H1 (cell line): Measurements from ENCODE around the gene CDH20. TPM values are rescaled to one million over a fixed set of nuclear protein-coding genes. Genes with fewer than 3 reads are reported as not detected.

ENCODE experiments used
- CTCF ChIA-PET: fragments of 300-600 bp; sonication (Branson Sonifier 250); formaldehyde crosslinking; loops from one replicate; lab custom pipeline; 2021; ENCODE audit not compliant: partially characterized antibody; lab: Charles Lee
- POLR2A ChIA-PET: fragments of 300-600 bp; sonication (Branson Sonifier 250); formaldehyde crosslinking; loops from one replicate; lab custom pipeline; 2021; ENCODE audit warnings: inconsistent platforms; ENCODE audit not compliant: partially characterized antibody; lab: Charles Lee
- DNase-seq, 2 experiments: peaks; one replicate each; pipeline versions ENCODE4 v3.0.0 to v3.0.0-alpha.2; 2010 to 2022; ENCODE audit warnings: low spot score in 2 of 2, low read depth in 1 of 2, mixed read lengths in 1 of 2
- FAIRE-seq: peaks from 2 replicates; lab custom pipeline; 2011; peaks lifted over from hg19 to GRCh38; lab: Jason Lieb, UNC
- H2AFZ ChIP-seq: 2 replicates; pipeline ENCODE4 v1.8.1; 2012; ENCODE audit warnings: low read length, inconsistent platforms
- H2AK5ac ChIP-seq: 2 replicates; pipeline ENCODE4 v1.6.1; 2013; ENCODE audit warnings: low read depth, low read length
- H2BK120ac ChIP-seq: replicated peaks from 2 replicates; pipeline ENCODE3; 2013; ENCODE audit warnings: low read depth, low read length, inconsistent platforms
- H2BK12ac ChIP-seq: 2 replicates; pipeline ENCODE4 v1.6.1; 2013; ENCODE audit warnings: low read depth, low read length
- H2BK15ac ChIP-seq: 2 replicates; pipeline ENCODE4 v1.6.1; 2013; ENCODE audit warnings: low read length
- H2BK20ac ChIP-seq: 2 replicates; pipeline ENCODE4 v1.6.1; 2013; ENCODE audit warnings: low read length
- H2BK5ac ChIP-seq: 2 replicates; pipeline ENCODE4 v1.6.1; 2013; ENCODE audit warnings: low read depth, low read length
- H3K14ac ChIP-seq: 2 replicates; pipeline ENCODE4 v1.6.1; 2013; ENCODE audit warnings: inconsistent platforms; ENCODE audit not compliant: insufficient read length
- H3K18ac ChIP-seq: 2 replicates; pipeline ENCODE4 v1.6.1; 2013; ENCODE audit warnings: low read length; ENCODE audit errors: extremely low read depth
- H3K23ac ChIP-seq: 2 replicates; pipeline ENCODE4 v1.6.1; 2013; ENCODE audit warnings: inconsistent platforms; ENCODE audit not compliant: insufficient read length
- H3K23me2 ChIP-seq: 2 replicates; pipeline ENCODE4 v1.6.1; 2013; ENCODE audit warnings: low read depth, low read length
- H3K27ac ChIP-seq: 2 replicates; pipeline ENCODE4 v1.6.1; 2011; ENCODE audit warnings: low read depth, low read length, inconsistent platforms
- H3K27me3 ChIP-seq, 4 experiments: replicated peaks in 1 of 4; 1 replicate in 1 of 4; 2 replicates in 3 of 4; pipeline versions ENCODE4 v1.6.1 to v1.8.1; 2011 to 2013; ENCODE audit warnings: low read length in 3 of 4, mild to moderate bottlenecking in 3 of 4, inconsistent platforms in 2 of 4, mixed read lengths in 2 of 4, moderate library complexity in 1 of 4; ENCODE audit not compliant: control insufficient read depth in 3 of 4, insufficient read depth in 3 of 4; ENCODE audit errors: extremely low read depth in 1 of 4
- H3K36me3 ChIP-seq, 4 experiments: 2 replicates each; pipeline versions ENCODE4 v1.6.1 to v1.8.1; 2011 to 2013; ENCODE audit warnings: mild to moderate bottlenecking in 4 of 4, low read length in 3 of 4, moderate library complexity in 2 of 4, control low read depth in 1 of 4, inconsistent platforms in 1 of 4; ENCODE audit not compliant: insufficient read depth in 4 of 4, control insufficient read depth in 2 of 4
- H3K4ac ChIP-seq: replicated peaks from 2 replicates; pipeline ENCODE3; 2013; ENCODE audit warnings: low read length, low read depth, mixed read lengths, inconsistent platforms; ENCODE audit not compliant: insufficient read length
- H3K4me1 ChIP-seq, 4 experiments: replicated peaks in 1 of 4; 1 replicate in 1 of 4; 2 replicates in 3 of 4; pipeline versions ENCODE4 v1.6.1 to v1.8.1; 2011 to 2013; ENCODE audit warnings: low read length in 3 of 4, inconsistent platforms in 2 of 4, mixed read lengths in 1 of 4; ENCODE audit not compliant: insufficient read depth in 4 of 4, control insufficient read depth in 3 of 4
- H3K4me2 ChIP-seq, 2 experiments: 2 replicates each; pipeline versions ENCODE4 v1.6.1 to v1.8.1; 2011 to 2013; ENCODE audit warnings: low read depth in 2 of 2, low read length in 2 of 2, control low read depth in 1 of 2, inconsistent platforms in 1 of 2, mild to moderate bottlenecking in 1 of 2; ENCODE audit not compliant: insufficient read depth in 1 of 2
- H3K4me3 ChIP-seq, 4 experiments: fragments of 200-600, 300-600 bp in 1 of 4; sonication (generic), shearing (Covaris generic), sonication (Bioruptor Twin) in 1 of 4; 2 replicates each; pipeline versions ENCODE4 v1.5.1 to v1.8.1; 2011 to 2016; ENCODE audit warnings: low read length in 4 of 4, low read depth in 3 of 4, control low read depth in 2 of 4, inconsistent platforms in 2 of 4, mild to moderate bottlenecking in 2 of 4, mixed read lengths in 1 of 4, moderate library complexity in 1 of 4; ENCODE audit not compliant: insufficient read depth in 2 of 4; ENCODE audit errors: extremely low read depth in 1 of 4
- H3K56ac ChIP-seq: replicated peaks from 2 replicates; pipeline ENCODE3; 2013; ENCODE audit warnings: low read depth, mild to moderate bottlenecking, mixed read lengths, low read length, inconsistent platforms; ENCODE audit not compliant: insufficient read length
- H3K79me1 ChIP-seq: 2 replicates; pipeline ENCODE4 v1.6.1; 2013; ENCODE audit warnings: low read depth, low read length, control low read depth
- H3K79me2 ChIP-seq, 2 experiments: 2 replicates each; pipeline versions ENCODE4 v1.6.1 to v1.8.1; 2012 to 2013; ENCODE audit warnings: low read length in 2 of 2, mild to moderate bottlenecking in 2 of 2, inconsistent platforms in 1 of 2; ENCODE audit not compliant: insufficient read depth in 2 of 2, control insufficient read depth in 1 of 2
- H3K9ac ChIP-seq, 4 experiments: replicated peaks in 1 of 4; 1 replicate in 1 of 4; 2 replicates in 3 of 4; pipeline versions ENCODE4 v1.6.1 to v1.8.1; 2011 to 2013; ENCODE audit warnings: low read depth in 3 of 4, low read length in 3 of 4, control low read depth in 2 of 4, mild to moderate bottlenecking in 2 of 4, moderate library complexity in 2 of 4, inconsistent platforms in 1 of 4; ENCODE audit errors: extremely low read depth in 1 of 4
- H3K9me3 ChIP-seq, 2 experiments: 2 replicates each; pipeline versions ENCODE4 v1.6.1 to v1.8.1; 2012 to 2013; ENCODE audit warnings: mild to moderate bottlenecking in 2 of 2, moderate library complexity in 2 of 2, control low read depth in 1 of 2, inconsistent platforms in 1 of 2, low read depth in 1 of 2, low read length in 1 of 2, mixed read lengths in 1 of 2; ENCODE audit not compliant: insufficient read depth in 2 of 2
- H4K20me1 ChIP-seq, 2 experiments: replicated peaks in 1 of 2; 2 replicates each; pipeline versions ENCODE3 to v1.8.1; 2011 to 2013; ENCODE audit warnings: inconsistent platforms in 2 of 2, low read length in 2 of 2, mild to moderate bottlenecking in 1 of 2; ENCODE audit not compliant: insufficient read depth in 2 of 2, control insufficient read depth in 1 of 2
- H4K5ac ChIP-seq: 2 replicates; pipeline ENCODE4 v1.6.1; 2013; ENCODE audit warnings: low read length, low read depth, mixed read lengths, inconsistent platforms; ENCODE audit not compliant: insufficient read length
- H4K8ac ChIP-seq: 2 replicates; pipeline ENCODE4 v1.8.0; 2013; ENCODE audit warnings: mild to moderate bottlenecking, moderate library complexity, low read length, inconsistent platforms; ENCODE audit not compliant: insufficient read depth; ENCODE audit errors: extremely low read depth
- H4K91ac ChIP-seq: replicated peaks from 2 replicates; pipeline ENCODE3; 2013; ENCODE audit warnings: low read length, mixed read lengths, inconsistent platforms; ENCODE audit not compliant: insufficient read length
- ASH2L ChIP-seq: fragments of 200-600, 300-600 bp; sonication (generic); IDR thresholded peaks from one replicate; pipeline ENCODE4 v1.7.1; 2017; ENCODE audit warnings: low read length
- FOSL1 ChIP-seq: IDR thresholded peaks from 2 replicates; pipeline ENCODE4 v1.6.1; 2011; ENCODE audit warnings: mild to moderate bottlenecking, low read depth, low read length, moderate library complexity; ENCODE audit not compliant: insufficient read depth
- HDAC6 ChIP-seq: IDR thresholded peaks from one replicate; pipeline ENCODE4 v1.7.1; 2012; ENCODE audit warnings: low read depth, mild to moderate bottlenecking, inconsistent platforms, low read length, moderate library complexity
- RAD21 ChIP-seq, 2 experiments: IDR thresholded peaks in 1 of 2; conservative IDR thresholded peaks in 1 of 2; 2 replicates each; pipeline ENCODE4 v1.6.1; 2011; ENCODE audit warnings: low read depth in 2 of 2, low read length in 2 of 2, improper control_type of control experiment in 1 of 2, inconsistent platforms in 1 of 2, mild to moderate bottlenecking in 1 of 2, moderate library complexity in 1 of 2
- RBBP5 ChIP-seq: IDR thresholded peaks from 2 replicates; pipeline ENCODE4 v1.7.1; 2012; ENCODE audit warnings: low read depth, mild to moderate bottlenecking, inconsistent platforms, low read length, moderate library complexity, borderline replicate concordance
- SRF ChIP-seq: IDR thresholded peaks from 2 replicates; pipeline ENCODE4 v1.6.1; 2011; ENCODE audit warnings: mild to moderate bottlenecking, low read depth, low read length, moderate library complexity
- WGBS, 2 experiments: shearing (Covaris generic) in 1 of 2; methylation state at CpG; one replicate each; pipeline versions ENCODE4 v1.1.6 to v1.1.7; 2013 to 2015; ENCODE audit warnings: low lambda C conversion rate in 2 of 2, mixed read lengths in 2 of 2, inconsistent platforms in 1 of 2, low coverage in 1 of 2, missing lambda C conversion rate in 1 of 2; ENCODE audit not compliant: insufficient replicate concordance in 2 of 2, insufficient coverage in 1 of 2, insufficient read length in 1 of 2; ENCODE audit errors: extremely low coverage in 1 of 2, missing lambda C conversion rate in 1 of 2; 5-methylcytosine and 5-hydroxymethylcytosine counted together
- polyA plus RNA-seq, 7 experiments: library from polyadenylated mRNA; depleted of rRNA in 3 of 7; stranded (reverse) in 5 of 7; unstranded in 2 of 7; fragments of >200 nt in 5 of 7; fragments of 200-250 nt in 2 of 7; gene quantifications; 1 replicate in 5 of 7; 2 replicates in 1 of 7; 4 replicates in 1 of 7; pipeline versions ENCODE4 v1.2.1 to v1.2.3, GENCODE V29; 2011 to 2013; ENCODE audit warnings: missing spikeins in 2 of 7, mixed read lengths in 2 of 7
- total RNA-seq: library from RNA; stranded (reverse); fragmentation: NEBNext Ultra II Directional; extraction: Animal tissue kit (Norgen Biotek cat#: 25700); gene quantifications from 2 replicates; pipeline ENCODE4 v1.2.1, GENCODE V29; 2021

Gene CDH20
- total and polyA plus RNA-seq, 2 of the 8 experiments (the other 6 are each of a cell fraction or from before 2014, with no cell fraction given) = 0.07 to 0.12 TPM

GRCh38 chr18:61554117-61554776, 221.0 kb downstream of the CDH20 start:
- H2BK20ac ChIP-seq = no peak overlapping the region
- H2BK12ac ChIP-seq = no peak overlapping the region
- no peak overlapping the region for H3K14ac ChIP-seq
- no peak overlapping the region for H2AFZ ChIP-seq
- no peak overlapping the region for H3K9ac ChIP-seq
- CTCF ChIA-PET = interaction anchor here (0.6 to 2.2 kb wide), 8 partner anchors 11 to 577 kb away, joined by 3 to 8 read pairs (median 4); no protein-coding TSS in a partner anchor
- no peak overlapping the region for H2BK15ac ChIP-seq
- no peak overlapping the region for H3K18ac ChIP-seq
- no peaks in the 10 kb centered on the region for H3K27me3 ChIP-seq
- WGBS, 2 experiments = 96% methylated on average over 62 of the region's 67 CpGs; no CpG with 5 or more reads in 1 of the 2 experiments
- H3K4me1 ChIP-seq = no peaks in the 10 kb centered on the region
- H4K8ac ChIP-seq = no peak overlapping the region; the same call in 1 of the 2 replicates
- H3K4me2 ChIP-seq = no peak overlapping the region
- DNase-seq (no peak), FAIRE-seq (no peak)
- no peaks in the 10 kb centered on the region for H3K36me3 ChIP-seq
- no peak overlapping the region for H2AK5ac ChIP-seq
- no peaks in the 10 kb centered on the region for H3K79me1 ChIP-seq
- no peak overlapping the region for H3K23ac ChIP-seq
- H4K20me1 ChIP-seq = no peaks in the 10 kb centered on the region
- H4K91ac ChIP-seq = no peak overlapping the region
- POLR2A ChIA-PET = no interaction called here
- H4K5ac ChIP-seq = no peak overlapping the region
- H3K79me2 ChIP-seq = no peaks in the 10 kb centered on the region
- H2BK120ac ChIP-seq = no peak overlapping the region
- no peaks in the 10 kb centered on the region for H3K23me2 ChIP-seq
- H3K4me3 ChIP-seq = no peak overlapping the region
- no peak overlapping the region for H3K56ac ChIP-seq
- peak overlapping the region; percentile 41 for H3K4ac ChIP-seq
- no peak overlapping the region for H2BK5ac ChIP-seq
- no peak overlapping the region for H3K27ac ChIP-seq
- no peaks in the 10 kb centered on the region for H3K9me3 ChIP-seq
- TF ChIP-seq RBBP5 (no peak), FOSL1 (no peak), ASH2L (no peak), SRF (no peak), HDAC6 (no peak), RAD21 (IDR thresholded peaks at IDR 0.05 in 1 of 2, conservative IDR thresholded peaks at IDR 0.05 in 1 of 2; ENCODE audit: low read depth in 2 of 2, low read length in 2 of 2) (peak in 1 of 2 experiments; percentile 5; a peak in 1 of 4 replicates)
